HG03520 (cell line): ENCODE data around the gene LGALS12.

Source experiments
- ATAC-seq: cut with Tn5 transposase; IDR thresholded peaks from one replicate; pipeline ENCODE4 v1.9.1; 2021; ENCODE audit warnings: mild to moderate bottlenecking, moderate library complexity; ENCODE audit not compliant: unreplicated experiment

The LGALS12 gene

DNA sequence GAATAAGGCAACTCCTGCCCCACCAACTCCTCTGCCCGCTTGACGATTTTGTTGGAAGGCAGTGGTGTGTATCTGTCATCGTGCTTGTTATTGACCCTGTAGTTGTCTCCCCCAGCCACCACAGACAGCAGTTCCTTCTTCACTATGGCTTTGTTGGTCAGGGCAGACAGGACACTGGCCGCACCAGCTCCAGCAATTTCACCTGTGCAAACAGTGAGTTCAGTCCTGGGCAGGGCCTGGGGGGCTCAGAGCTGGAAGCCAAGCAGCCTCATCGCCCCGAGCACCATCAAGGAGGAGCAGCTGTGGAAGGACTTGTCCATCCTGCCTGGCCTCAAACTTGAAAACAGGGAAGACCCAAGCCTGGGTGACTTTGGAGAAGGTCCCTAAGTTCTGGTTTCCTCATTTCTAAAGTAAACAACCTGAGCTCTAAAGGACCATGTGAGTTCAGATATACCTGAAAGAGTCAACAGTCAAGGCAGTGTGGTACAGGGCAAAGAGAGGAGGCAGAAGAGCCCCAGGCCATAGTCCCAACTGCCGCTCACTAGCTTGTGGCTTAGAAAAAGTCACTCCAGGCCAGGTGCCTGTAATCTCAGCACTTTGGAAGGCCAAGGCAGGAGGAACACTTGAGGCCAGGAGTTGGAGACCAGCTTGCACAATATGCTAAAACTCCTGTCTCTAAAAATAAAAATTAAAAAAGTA lies 52.7 kb downstream of the LGALS12 start:
- ATAC-seq: no peak

DNA sequence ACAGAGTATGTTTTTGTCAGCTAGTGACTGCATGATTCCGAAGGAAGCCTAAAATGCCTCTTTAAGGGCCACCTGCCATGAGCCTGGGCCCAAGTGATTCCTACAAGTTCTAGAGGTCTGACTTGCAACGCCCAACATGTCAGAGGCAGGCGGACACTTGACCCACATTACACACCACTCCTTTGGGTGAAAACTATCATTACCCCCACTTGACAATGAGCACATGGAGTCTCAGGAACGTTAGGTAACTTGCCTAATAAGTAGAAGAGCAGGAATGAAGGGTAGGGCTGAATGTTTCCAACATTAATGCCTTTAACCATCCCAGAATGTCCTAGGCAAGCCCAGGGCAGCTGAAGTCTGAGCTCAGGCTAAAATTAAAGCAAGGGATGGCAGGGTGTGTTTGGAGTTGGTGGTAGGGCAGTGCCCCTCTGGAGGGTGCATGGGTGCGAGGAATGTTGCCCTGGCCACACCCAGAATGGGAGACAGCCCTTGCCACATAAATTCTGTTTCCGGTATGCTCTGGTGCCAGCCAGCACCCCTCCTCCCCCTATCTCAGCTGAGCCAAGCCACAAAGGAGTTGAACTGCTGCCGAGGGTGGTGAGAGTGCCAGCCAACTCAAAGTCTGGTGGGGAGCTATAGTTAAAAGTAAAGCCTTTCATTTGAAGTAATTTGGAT lies 54.8 kb downstream of the LGALS12 start:
- no peak for ATAC-seq

DNA sequence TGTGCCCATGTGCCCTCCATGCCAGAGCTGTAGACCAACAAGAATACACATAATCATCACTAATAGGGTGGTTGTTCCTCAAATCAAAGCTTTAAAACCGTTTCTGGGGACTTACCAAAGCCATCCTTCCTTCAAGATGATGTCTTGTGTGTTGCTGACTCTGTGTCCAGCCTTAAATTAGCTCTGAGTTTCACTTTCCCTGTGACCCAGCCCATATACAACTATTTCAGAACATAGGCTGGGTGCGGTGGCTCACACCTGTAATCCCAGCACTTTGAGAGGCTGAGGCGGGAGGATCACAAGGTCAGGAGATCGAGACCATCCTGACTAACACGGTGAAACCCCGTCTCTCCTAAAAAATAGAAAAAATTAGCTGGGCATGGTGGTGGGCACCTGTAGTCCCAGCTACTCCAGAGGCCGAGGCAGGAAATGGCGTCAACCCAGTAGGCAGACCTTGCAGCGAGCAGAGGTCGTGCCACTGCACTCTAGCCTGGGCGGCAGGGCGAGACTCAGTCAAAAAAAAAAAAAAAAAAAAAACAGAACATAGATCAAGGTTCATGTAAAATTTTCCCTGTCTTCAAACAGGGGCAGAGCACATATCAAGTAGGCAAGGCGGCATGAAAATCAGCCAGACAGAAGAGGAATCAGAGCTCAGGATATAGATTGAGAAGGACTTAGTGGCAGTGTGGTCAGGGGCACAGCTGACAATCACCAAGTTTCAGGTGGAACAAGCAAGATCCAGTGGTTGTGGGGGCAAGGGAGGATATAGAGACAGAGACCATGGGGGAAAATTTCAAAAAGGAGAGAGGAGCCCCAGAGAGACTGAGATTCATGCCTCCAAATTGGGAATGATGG lies 57.5 kb downstream of the LGALS12 start, which contains the start of gene PLAAT2:
TSS of gene PLAAT2 (minus strand) at position 179 of the 855 bp plus-strand sequence. CDS start at position 124, 55 bp downstream.
- no peak for ATAC-seq

DNA sequence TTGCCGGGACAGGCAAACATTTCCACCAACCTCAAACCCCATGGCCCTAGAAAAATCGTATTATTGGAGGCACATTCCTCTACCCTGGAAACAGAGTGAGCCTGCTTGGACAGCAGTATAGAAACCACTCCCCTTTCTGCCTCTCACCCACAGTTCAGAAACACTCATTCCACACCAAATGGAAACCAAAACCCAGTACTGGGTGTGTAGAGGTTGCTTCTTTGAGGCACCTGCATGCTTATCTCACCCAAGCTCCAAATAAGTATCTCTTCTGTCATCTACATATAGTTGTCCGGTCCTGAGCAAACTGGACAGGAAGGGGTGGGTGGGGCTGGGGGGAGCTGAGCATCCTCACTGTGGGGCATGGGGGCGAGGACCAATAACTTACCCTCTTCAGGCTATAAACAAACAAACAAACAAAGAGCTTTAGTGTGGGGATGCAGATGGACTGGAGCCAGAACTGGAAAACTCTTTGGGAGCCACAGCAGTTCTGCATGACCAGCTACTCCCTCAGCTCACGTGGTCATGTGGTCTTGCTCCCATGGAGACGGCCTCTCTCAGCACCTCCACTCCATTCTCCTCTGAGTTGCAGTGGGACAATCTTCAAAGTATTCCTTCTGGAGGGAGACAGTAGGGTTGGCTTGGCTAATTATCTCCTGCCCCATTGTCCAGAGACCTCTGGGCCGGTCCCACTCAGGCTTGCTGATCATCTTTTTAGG lies 58.3 kb downstream of the LGALS12 start:
- peak; percentile 52 for ATAC-seq

DNA sequence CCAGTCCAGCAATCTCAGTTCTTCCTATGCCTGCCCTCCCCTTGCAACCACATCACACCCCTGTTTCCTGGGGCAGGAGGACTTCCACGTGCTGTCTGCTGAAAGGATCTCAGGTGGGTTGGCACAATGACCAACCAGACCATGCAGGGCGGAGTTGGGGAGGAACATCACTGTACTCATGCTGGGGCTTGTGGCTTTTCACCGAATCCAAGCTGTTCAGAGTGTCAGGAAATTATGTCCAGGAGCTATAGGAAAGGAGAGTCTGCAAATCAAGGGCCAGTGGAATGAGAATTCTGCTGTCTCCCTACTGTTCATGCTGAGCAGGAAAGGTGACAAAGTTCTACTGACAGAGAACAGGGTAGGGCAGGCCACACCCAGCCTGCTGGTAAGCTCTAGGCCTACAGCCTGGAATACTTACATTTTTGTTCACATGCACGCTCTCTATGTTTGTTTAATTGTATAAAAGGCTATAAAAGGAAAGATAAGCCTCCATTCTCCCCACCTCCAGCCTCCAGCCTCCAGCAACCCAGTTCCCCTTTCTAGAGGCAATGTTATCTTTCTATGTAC lies 59.0 kb downstream of the LGALS12 start:
- no peak for ATAC-seq
